ENCODE data around the gene KCNA10.

- no peak for TF ChIP-seq CTCF (conservative IDR thresholded peaks at IDR 0.05; ENCODE audit: low read depth, low read length)
- no peak for TF ChIP-seq EZH2 (IDR thresholded peaks at IDR 0.05; ENCODE audit: borderline replicate concordance, low read depth, low read length, poor library complexity, severe bottlenecking)
These were observed 30.1 kb downstream of the KCNA10 start for GRCh38 chr1:110488867-110489266.

Measured in A673 (cell line).